Spleen (tissue), 7 donors: Measurements from ENCODE around the gene WHRN.

Source experiments
- POLR2A ChIP-seq, 3 donors: fragments of 450-650 bp; IDR thresholded peaks; one replicate each; pipeline ENCODE4 v1.5.1; 2017; ENCODE audit warnings: antibody characterized with exemption in 3 of 3, mild to moderate bottlenecking in 1 of 3
- TF ChIP-seq, protein P1 (sequence below), 11 experiments: fragments of 200-600 bp in 7 of 11; fragments of 450-650 bp in 4 of 11; sonication (generic) in 4 of 11; IDR thresholded peaks in 8 of 11; conservative IDR thresholded peaks in 3 of 11; 1 replicate in 7 of 11; 2 replicates in 4 of 11; pipeline versions ENCODE4 v1.4.0 to v1.8.0; 2016 to 2021; ENCODE audit warnings: antibody characterized with exemption in 11 of 11, inconsistent platforms in 4 of 11, mild to moderate bottlenecking in 1 of 11
- donor health status: DM: no; HTN: no; CAD: no; lungs with moderate emphysema.
- donor health status: DM: no; HTN: no; CAD: no.
- donor health status: DM: no; HTN: no; CAD: no.

DNA sequence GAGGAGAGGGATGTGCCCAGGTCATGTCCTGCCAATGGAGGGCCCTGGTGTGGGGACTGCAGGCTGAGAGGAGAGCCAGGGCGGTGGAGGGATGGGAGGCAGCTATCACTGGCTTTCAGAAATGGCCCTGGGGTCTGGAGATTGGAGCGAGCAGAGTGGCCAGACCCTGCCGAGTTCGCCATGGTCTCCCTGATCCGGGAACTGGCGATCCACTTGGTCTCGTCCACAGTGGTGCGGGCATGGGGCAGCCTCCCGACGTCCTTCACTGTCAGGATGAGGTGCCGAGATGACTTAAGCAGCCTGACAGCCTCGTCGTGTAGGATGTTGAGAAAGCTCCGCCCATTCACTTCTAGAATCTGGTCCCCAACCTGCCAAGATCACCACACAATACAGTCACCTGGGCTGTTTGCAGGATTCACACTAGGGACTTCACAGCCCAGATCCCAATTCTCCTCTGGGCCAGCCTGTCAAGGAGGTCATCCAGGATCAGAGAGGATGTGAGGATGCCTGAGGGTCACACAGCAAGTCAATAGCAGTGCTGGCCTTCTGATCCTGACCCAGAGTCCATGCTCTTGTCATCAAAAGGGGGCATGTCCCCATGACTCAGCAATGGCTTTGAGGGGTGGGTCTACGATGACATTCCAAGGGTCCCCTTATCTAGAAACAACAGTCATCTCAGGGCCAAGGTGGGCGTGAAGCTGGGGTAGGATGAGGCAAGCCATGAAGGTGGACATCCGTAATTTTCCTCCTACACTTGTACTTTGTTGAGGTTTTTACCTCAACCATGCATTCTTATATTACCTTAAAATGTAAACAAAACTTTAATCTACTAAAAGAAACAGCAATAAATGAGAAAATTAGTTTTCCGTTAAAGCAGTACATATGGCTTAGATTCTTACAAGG, 79.0 kb downstream of the WHRN start:
- no peak for TF ChIP-seq POLR2A (IDR thresholded peaks at IDR 0.05)
- TF ChIP-seq, protein P1, sequence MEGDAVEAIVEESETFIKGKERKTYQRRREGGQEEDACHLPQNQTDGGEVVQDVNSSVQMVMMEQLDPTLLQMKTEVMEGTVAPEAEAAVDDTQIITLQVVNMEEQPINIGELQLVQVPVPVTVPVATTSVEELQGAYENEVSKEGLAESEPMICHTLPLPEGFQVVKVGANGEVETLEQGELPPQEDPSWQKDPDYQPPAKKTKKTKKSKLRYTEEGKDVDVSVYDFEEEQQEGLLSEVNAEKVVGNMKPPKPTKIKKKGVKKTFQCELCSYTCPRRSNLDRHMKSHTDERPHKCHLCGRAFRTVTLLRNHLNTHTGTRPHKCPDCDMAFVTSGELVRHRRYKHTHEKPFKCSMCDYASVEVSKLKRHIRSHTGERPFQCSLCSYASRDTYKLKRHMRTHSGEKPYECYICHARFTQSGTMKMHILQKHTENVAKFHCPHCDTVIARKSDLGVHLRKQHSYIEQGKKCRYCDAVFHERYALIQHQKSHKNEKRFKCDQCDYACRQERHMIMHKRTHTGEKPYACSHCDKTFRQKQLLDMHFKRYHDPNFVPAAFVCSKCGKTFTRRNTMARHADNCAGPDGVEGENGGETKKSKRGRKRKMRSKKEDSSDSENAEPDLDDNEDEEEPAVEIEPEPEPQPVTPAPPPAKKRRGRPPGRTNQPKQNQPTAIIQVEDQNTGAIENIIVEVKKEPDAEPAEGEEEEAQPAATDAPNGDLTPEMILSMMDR (IDR thresholded peaks at IDR 0.05 in 8 of 11, conservative IDR thresholded peaks at IDR 0.05 in 3 of 11): no peak
